Measurements from ENCODE around the gene SFT2D1.
"Not testable (repeated sequence)": the region's sequence is repeated elsewhere in the genome, so short reads cannot be mapped to it uniquely, and the experiment has no call there.

SFT2D1 gene

GRCh38 chr6:166354143-166354542, 11.8 kb upstream of the SFT2D1 start:
- DNase-seq (ENCODE audit: low read depth, low spot score), result no peak
- Histone ChIP-seq H3K9ac (ENCODE audit: insufficient read length) (no peak overlapping the region), H3K9me3 (ENCODE audit: low read depth, low read length) (no peaks in the 10 kb centered on the region), H3K36me3 (ENCODE audit: insufficient read depth, low read length) (no peaks in the 10 kb centered on the region), H3K4me3 (no peak overlapping the region), H3K27ac (no peak overlapping the region)
- TF ChIP-seq FOXP2 (optimal IDR thresholded peaks at IDR 0.05; ENCODE audit: control extremely low read depth, extremely low read length, insufficient read depth) (no peak), POLR2AphosphoS5 (IDR thresholded peaks at IDR 0.05; ENCODE audit: borderline replicate concordance, low read depth, low read length) (no peak), EZH2 (IDR thresholded peaks at IDR 0.05) (no peak)

GRCh38 chr6:166353507-166353906, 11.2 kb upstream of the SFT2D1 start:
- no peaks in the 10 kb centered on the region for H3K9me3 ChIP-seq (ENCODE audit: low read depth, low read length)
- no peak overlapping the region for H3K27ac ChIP-seq
- H3K4me3 ChIP-seq, result no peak overlapping the region
- TF ChIP-seq EZH2 (IDR thresholded peaks at IDR 0.05), result no peak
- no peak for TF ChIP-seq FOXP2 (optimal IDR thresholded peaks at IDR 0.05; ENCODE audit: control extremely low read depth, extremely low read length, insufficient read depth)
- no peak for TF ChIP-seq POLR2AphosphoS5 (IDR thresholded peaks at IDR 0.05; ENCODE audit: borderline replicate concordance, low read depth, low read length)
- no peak for DNase-seq (ENCODE audit: low read depth, low spot score)
- H3K9ac ChIP-seq (ENCODE audit: insufficient read length), result no peak overlapping the region
- no peaks in the 10 kb centered on the region for H3K36me3 ChIP-seq (ENCODE audit: insufficient read depth, low read length)

GRCh38 chr6:166352923-166353322, 10.6 kb upstream of the SFT2D1 start:
- no peak for DNase-seq (ENCODE audit: low read depth, low spot score)
- H3K4me3 ChIP-seq, result no peak overlapping the region
- TF ChIP-seq POLR2AphosphoS5 (IDR thresholded peaks at IDR 0.05; ENCODE audit: borderline replicate concordance, low read depth, low read length) (no peak), FOXP2 (optimal IDR thresholded peaks at IDR 0.05; ENCODE audit: control extremely low read depth, extremely low read length, insufficient read depth) (no peak), EZH2 (IDR thresholded peaks at IDR 0.05) (no peak)
- no peaks in the 10 kb centered on the region for H3K36me3 ChIP-seq (ENCODE audit: insufficient read depth, low read length)
- H3K9ac ChIP-seq (ENCODE audit: insufficient read length), result no peak overlapping the region
- H3K27ac ChIP-seq, result no peak overlapping the region
- no peaks in the 10 kb centered on the region for H3K9me3 ChIP-seq (ENCODE audit: low read depth, low read length)

- no peak for DNase-seq (ENCODE audit: low read depth, low spot score)
- no peak overlapping the region for H3K27ac ChIP-seq
- H3K4me3 ChIP-seq, result no peak overlapping the region
- no peak overlapping the region for H3K9ac ChIP-seq (ENCODE audit: insufficient read length)
- H3K9me3 ChIP-seq (ENCODE audit: low read depth, low read length), result no peaks in the 10 kb centered on the region
- no peak for TF ChIP-seq POLR2AphosphoS5 (IDR thresholded peaks at IDR 0.05; ENCODE audit: borderline replicate concordance, low read depth, low read length)
- no peak for TF ChIP-seq EZH2 (IDR thresholded peaks at IDR 0.05)
- TF ChIP-seq FOXP2 (optimal IDR thresholded peaks at IDR 0.05; ENCODE audit: control extremely low read depth, extremely low read length, insufficient read depth), result no peak
- no peaks in the 10 kb centered on the region for H3K36me3 ChIP-seq (ENCODE audit: insufficient read depth, low read length)
Measured at GRCh38 chr6:166351715-166352285, 9.5 kb upstream of the SFT2D1 start.

- no peak for TF ChIP-seq FOXP2 (optimal IDR thresholded peaks at IDR 0.05; ENCODE audit: control extremely low read depth, extremely low read length, insufficient read depth)
- TF ChIP-seq EZH2 (IDR thresholded peaks at IDR 0.05), result no peak
- TF ChIP-seq POLR2AphosphoS5 (IDR thresholded peaks at IDR 0.05; ENCODE audit: borderline replicate concordance, low read depth, low read length), result no peak
- H3K27ac ChIP-seq, result no peak overlapping the region
Measured at GRCh38 chr6:166348305-166348949, 6.1 kb upstream of the SFT2D1 start.

GRCh38 chr6:166346965-166347364, 4.6 kb upstream of the SFT2D1 start:
- TF ChIP-seq POLR2AphosphoS5 (IDR thresholded peaks at IDR 0.05; ENCODE audit: borderline replicate concordance, low read depth, low read length) (no peak), FOXP2 (optimal IDR thresholded peaks at IDR 0.05; ENCODE audit: control extremely low read depth, extremely low read length, insufficient read depth) (no peak), EZH2 (IDR thresholded peaks at IDR 0.05) (no peak)
- Histone ChIP-seq H3K27ac (no peak overlapping the region), H3K36me3 (ENCODE audit: insufficient read depth, low read length) (no peaks in the 10 kb centered on the region), H3K4me3 (no peak overlapping the region), H3K9ac (ENCODE audit: insufficient read length) (no peak overlapping the region), H3K9me3 (ENCODE audit: low read depth, low read length) (no peaks in the 10 kb centered on the region)
- DNase-seq (ENCODE audit: low read depth, low spot score), result no peak

More at GRCh38 chr6:166348305-166348949, 6.1 kb upstream of the SFT2D1 start:
- no peak overlapping the region for H3K9ac ChIP-seq (ENCODE audit: insufficient read length)
- no peak for DNase-seq (ENCODE audit: low read depth, low spot score)
- no peaks in the 10 kb centered on the region for H3K36me3 ChIP-seq (ENCODE audit: insufficient read depth, low read length)
- no peaks in the 10 kb centered on the region for H3K9me3 ChIP-seq (ENCODE audit: low read depth, low read length)
- no peak overlapping the region for H3K4me3 ChIP-seq

- Histone ChIP-seq H3K4me3 (no peak overlapping the region), H3K27ac (no peak overlapping the region), H3K9ac (ENCODE audit: insufficient read length) (no peak overlapping the region), H3K36me3 (ENCODE audit: insufficient read depth, low read length) (no peaks in the 10 kb centered on the region), H3K9me3 (ENCODE audit: low read depth, low read length) (no peaks in the 10 kb centered on the region)
- TF ChIP-seq FOXP2 (optimal IDR thresholded peaks at IDR 0.05; ENCODE audit: control extremely low read depth, extremely low read length, insufficient read depth), result no peak
- TF ChIP-seq EZH2 (IDR thresholded peaks at IDR 0.05), result no peak
- no peak for TF ChIP-seq POLR2AphosphoS5 (IDR thresholded peaks at IDR 0.05; ENCODE audit: borderline replicate concordance, low read depth, low read length)
- no peak for DNase-seq (ENCODE audit: low read depth, low spot score)
Measured at GRCh38 chr6:166346449-166346848, 4.1 kb upstream of the SFT2D1 start.

GRCh38 chr6:166345672-166346071, 3.3 kb upstream of the SFT2D1 start:
- H3K27ac ChIP-seq; H3K36me3 ChIP-seq (ENCODE audit: insufficient read depth, low read length); DNase-seq (ENCODE audit: low read depth, low spot score); H3K9ac ChIP-seq (ENCODE audit: insufficient read length); H3K4me3 ChIP-seq; H3K9me3 ChIP-seq (ENCODE audit: low read depth, low read length): not testable (repeated sequence)

- not testable (repeated sequence) for H3K27ac ChIP-seq; H3K9me3 ChIP-seq (ENCODE audit: low read depth, low read length); DNase-seq (ENCODE audit: low read depth, low spot score); H3K4me3 ChIP-seq; H3K9ac ChIP-seq (ENCODE audit: insufficient read length); H3K36me3 ChIP-seq (ENCODE audit: insufficient read depth, low read length)
Measured at GRCh38 chr6:166344921-166345320, 2.6 kb upstream of the SFT2D1 start.
